ENCODE data around the gene KDM4B.

- TF ChIP-seq POLR2AphosphoS5 (IDR thresholded peaks at IDR 0.05; ENCODE audit: low read depth) (no peak), SPI1 (IDR thresholded peaks at IDR 0.05; ENCODE audit: borderline replicate concordance, low read depth) (no peak)
- TF ChIP-seq, protein P1, sequence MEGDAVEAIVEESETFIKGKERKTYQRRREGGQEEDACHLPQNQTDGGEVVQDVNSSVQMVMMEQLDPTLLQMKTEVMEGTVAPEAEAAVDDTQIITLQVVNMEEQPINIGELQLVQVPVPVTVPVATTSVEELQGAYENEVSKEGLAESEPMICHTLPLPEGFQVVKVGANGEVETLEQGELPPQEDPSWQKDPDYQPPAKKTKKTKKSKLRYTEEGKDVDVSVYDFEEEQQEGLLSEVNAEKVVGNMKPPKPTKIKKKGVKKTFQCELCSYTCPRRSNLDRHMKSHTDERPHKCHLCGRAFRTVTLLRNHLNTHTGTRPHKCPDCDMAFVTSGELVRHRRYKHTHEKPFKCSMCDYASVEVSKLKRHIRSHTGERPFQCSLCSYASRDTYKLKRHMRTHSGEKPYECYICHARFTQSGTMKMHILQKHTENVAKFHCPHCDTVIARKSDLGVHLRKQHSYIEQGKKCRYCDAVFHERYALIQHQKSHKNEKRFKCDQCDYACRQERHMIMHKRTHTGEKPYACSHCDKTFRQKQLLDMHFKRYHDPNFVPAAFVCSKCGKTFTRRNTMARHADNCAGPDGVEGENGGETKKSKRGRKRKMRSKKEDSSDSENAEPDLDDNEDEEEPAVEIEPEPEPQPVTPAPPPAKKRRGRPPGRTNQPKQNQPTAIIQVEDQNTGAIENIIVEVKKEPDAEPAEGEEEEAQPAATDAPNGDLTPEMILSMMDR (IDR thresholded peaks at IDR 0.05; ENCODE audit: insufficient read depth, low read length), result no peak
Observed at GRCh38 chr19:5192568-5192967, 223.7 kb downstream of the KDM4B start.
